CD14-positive monocyte (primary cell): ENCODE results near the gene PSEN1. TPM values are rescaled to one million over a fixed set of nuclear protein-coding genes. Genes with fewer than 3 reads are reported as not detected.
A peak's percentile ranks its signal among the peaks of the same experiment; 100 is the strongest.

Experiments
- DNase-seq, 3 donors: peaks; one replicate each; pipeline ENCODE4 v3.0.0-alpha.2; 2011 to 2022
- H2AFZ ChIP-seq: 2 replicates; pipeline ENCODE4 v1.6.0; 2012; ENCODE audit warnings: mild to moderate bottlenecking, low read depth, low read length, inconsistent platforms; ENCODE audit not compliant: insufficient read depth, poor library complexity, severe bottlenecking
- H3K27ac ChIP-seq, 2 donors: 1 replicate in 1 of 2; 2 replicates in 1 of 2; pipeline ENCODE4 v1.5.1; 2012 to 2013; ENCODE audit warnings: low read length in 2 of 2, control low read depth in 1 of 2, inconsistent platforms in 1 of 2, low read depth in 1 of 2, mild to moderate bottlenecking in 1 of 2
- H3K27me3 ChIP-seq, 2 donors: one replicate each; pipeline versions ENCODE4 v1.6.0 to v1.6.1; 2011 to 2013; ENCODE audit warnings: low read length in 2 of 2; ENCODE audit not compliant: control insufficient read depth in 2 of 2, insufficient read depth in 2 of 2
- H3K36me3 ChIP-seq, 2 donors: replicated peaks in 1 of 2; 1 replicate in 1 of 2; 2 replicates in 1 of 2; pipeline versions ENCODE4 v1.5.1 to v1.6.1; 2012 to 2013; ENCODE audit warnings: low read length in 2 of 2, control low read depth in 1 of 2, inconsistent platforms in 1 of 2, mild to moderate bottlenecking in 1 of 2; ENCODE audit not compliant: insufficient read depth in 2 of 2, control insufficient read depth in 1 of 2
- H3K4me1 ChIP-seq, 2 donors: 1 replicate in 1 of 2; 2 replicates in 1 of 2; pipeline versions ENCODE4 v1.5.1 to v1.6.1; 2012 to 2013; ENCODE audit warnings: low read length in 2 of 2, control low read depth in 1 of 2, inconsistent platforms in 1 of 2, mild to moderate bottlenecking in 1 of 2, moderate library complexity in 1 of 2; ENCODE audit not compliant: insufficient read depth in 2 of 2, control insufficient read depth in 1 of 2
- H3K4me2 ChIP-seq: replicated peaks from 2 replicates; pipeline ENCODE3; 2012; ENCODE audit warnings: low read length, moderate library complexity, mild to moderate bottlenecking; ENCODE audit not compliant: poor library complexity, severe bottlenecking; ENCODE audit errors: extremely low read depth
- H3K4me3 ChIP-seq, 3 experiments: fragments of 200-600 bp in 1 of 3; sonication (generic) in 1 of 3; replicated peaks in 1 of 3; 1 replicate in 2 of 3; 2 replicates in 1 of 3; pipeline ENCODE4 v1.5.1; 2011 to 2013; ENCODE audit warnings: low read length in 3 of 3, mild to moderate bottlenecking in 3 of 3, control low read depth in 2 of 3, low read depth in 2 of 3, inconsistent platforms in 1 of 3, moderate library complexity in 1 of 3
- H3K79me2 ChIP-seq: 2 replicates; pipeline ENCODE4 v1.6.0; 2012; ENCODE audit warnings: mild to moderate bottlenecking, control low read depth, inconsistent platforms, low read length, moderate library complexity; ENCODE audit not compliant: insufficient read depth
- H3K9ac ChIP-seq: 2 replicates; pipeline ENCODE4 v1.6.0; 2017; ENCODE audit warnings: low read length, mild to moderate bottlenecking; ENCODE audit not compliant: insufficient read depth, poor library complexity, severe bottlenecking
- H3K9me3 ChIP-seq, 2 donors: replicated peaks in 1 of 2; 1 replicate in 1 of 2; 2 replicates in 1 of 2; pipeline versions ENCODE4 v1.5.1 to v1.6.1; 2012 to 2013; ENCODE audit warnings: low read length in 2 of 2, control low read depth in 1 of 2; ENCODE audit not compliant: control insufficient read depth in 1 of 2, insufficient read depth in 1 of 2
- H4K20me1 ChIP-seq: 2 replicates; pipeline ENCODE4 v1.6.0; 2012; ENCODE audit warnings: mild to moderate bottlenecking, low read length, control low read depth, moderate library complexity; ENCODE audit not compliant: insufficient read depth
- H3K27ac Mint-ChIP-seq, 7 donors: one replicate each; pipeline ENCODE4 v1.8.0; 2020; ENCODE audit warnings: mild to moderate bottlenecking in 7 of 7, mixed read lengths in 7 of 7, moderate library complexity in 6 of 7, inconsistent platforms in 2 of 7
- H3K27me3 Mint-ChIP-seq, 3 donors: one replicate each; pipeline ENCODE4 v1.8.0; 2021 to 2022; ENCODE audit warnings: low read depth in 3 of 3, mild to moderate bottlenecking in 3 of 3, mixed read lengths in 3 of 3, moderate library complexity in 3 of 3, inconsistent platforms in 1 of 3
- H3K36me3 Mint-ChIP-seq, 2 donors: one replicate each; pipeline ENCODE4 v1.8.0; 2020; ENCODE audit warnings: mixed read lengths in 2 of 2, inconsistent platforms in 1 of 2, mild to moderate bottlenecking in 1 of 2
- H3K4me1 Mint-ChIP-seq: one replicate; pipeline ENCODE4 v1.8.0; 2020; ENCODE audit warnings: mild to moderate bottlenecking, mixed read lengths
- H3K4me3 Mint-ChIP-seq, 2 donors: one replicate each; pipeline ENCODE4 v1.8.0; 2020; ENCODE audit warnings: mild to moderate bottlenecking in 2 of 2, mixed read lengths in 2 of 2, moderate library complexity in 1 of 2
- H3K9me3 Mint-ChIP-seq, 7 donors: one replicate each; pipeline ENCODE4 v1.8.0; 2020 to 2022; ENCODE audit warnings: mixed read lengths in 7 of 7, mild to moderate bottlenecking in 6 of 7, moderate library complexity in 6 of 7, inconsistent platforms in 2 of 7
- CTCF ChIP-seq: fragments of 200-600 bp; IDR thresholded peaks from one replicate; pipeline ENCODE4 v1.8.0; 2022; ENCODE audit warnings: antibody characterized with exemption, mild to moderate bottlenecking
- WGBS: methylation state at CpG from one replicate; pipeline ENCODE4 v1.1.5; 2013; ENCODE audit warnings: missing lambda C conversion rate; ENCODE audit not compliant: insufficient coverage; 5-methylcytosine and 5-hydroxymethylcytosine counted together
- intact Hi-C, 2 donors: fragments of 100-400 bp; cut with micrococcal nuclease; formaldehyde crosslinking; loops; one replicate each; pipeline versions ENCODE4 v1.15.0 to v1.15.1; 2023
- polyA plus RNA-seq, 3 donors: library from polyadenylated mRNA; depleted of rRNA in 1 of 3; unstranded in 2 of 3; stranded (reverse) in 1 of 3; fragments of 300-500 nt in 2 of 3; fragments of >200 nt in 1 of 3; fragmentation: Illumina TruSeq in 2 of 3; gene quantifications; 1 replicate in 2 of 3; 2 replicates in 1 of 3; pipeline ENCODE4 v1.2.3, GENCODE V29; 2012 to 2021

PSEN1 gene
- polyA plus RNA-seq, 3 donors: 42.4 to 130 (median 85.6) TPM

- Mint-ChIP-seq H3K4me3 (no peak overlapping the region), H3K9me3 (no peaks in the 10 kb centered on the region), H3K27ac (peak overlapping the region in 3 of 7 donors; percentile 54 to 70 (median 56)), H3K4me1 (peaks cover 2% of the 10 kb centered on the region), H3K27me3 (no peaks in the 10 kb centered on the region), H3K36me3 (peaks cover 57 to 81% of the 10 kb centered on the region in 2 donors)
- no peak overlapping the region for H3K4me3 ChIP-seq
- TF ChIP-seq CTCF: no peak
- intact Hi-C loops: no loop called here
- H2AFZ ChIP-seq: no peak overlapping the region
- no peaks in the 10 kb centered on the region for H3K27me3 ChIP-seq
- 83% methylated on average over 1 of the region's 3 CpGs for WGBS
- H3K36me3 ChIP-seq: peaks cover 71 to 82% of the 10 kb centered on the region in 2 donors
- no peak for DNase-seq
- no peak overlapping the region for H3K9ac ChIP-seq
- H3K4me2 ChIP-seq: no peak overlapping the region
- peak overlapping the region in 1 of 2 donors; percentile 45 for H3K27ac ChIP-seq
- H3K79me2 ChIP-seq: peaks cover 23% of the 10 kb centered on the region
- H4K20me1 ChIP-seq: peaks cover 73% of the 10 kb centered on the region
- no peaks in the 10 kb centered on the region for H3K9me3 ChIP-seq
- no peaks in the 10 kb centered on the region for H3K4me1 ChIP-seq
Observed at GRCh38 chr14:73188501-73188911, 52.2 kb downstream of the PSEN1 start.

- H3K4me3 ChIP-seq: no peak overlapping the region
- Mint-ChIP-seq H3K27ac (peak overlapping the region in 5 of 7 donors; percentile 19 to 65 (median 50)), H3K36me3 (peaks cover 68 to 92% of the 10 kb centered on the region in 2 donors), H3K27me3 (no peaks in the 10 kb centered on the region), H3K9me3 (no peaks in the 10 kb centered on the region), H3K4me1 (peaks cover 2% of the 10 kb centered on the region), H3K4me3 (no peak overlapping the region)
- no CpG with 5 or more reads among the region's 3 CpGs for WGBS
- H3K79me2 ChIP-seq: peaks cover 23% of the 10 kb centered on the region
- H3K9ac ChIP-seq: no peak overlapping the region
- H2AFZ ChIP-seq: no peak overlapping the region
- no peaks in the 10 kb centered on the region for H3K9me3 ChIP-seq
- DNase-seq: no peak
- H3K27ac ChIP-seq: peak overlapping the region in 1 of 2 donors; percentile 54
- H3K27me3 ChIP-seq: no peaks in the 10 kb centered on the region
- intact Hi-C loops: no loop called here
- H3K4me1 ChIP-seq: no peaks in the 10 kb centered on the region
- no peak overlapping the region for H3K4me2 ChIP-seq
- no peak for TF ChIP-seq CTCF
- peaks cover 84% of the 10 kb centered on the region for H4K20me1 ChIP-seq
- peaks cover 81 to 94% of the 10 kb centered on the region in 2 donors for H3K36me3 ChIP-seq
Observed at GRCh38 chr14:73189651-73190050, 53.3 kb downstream of the PSEN1 start.
